HG02885 (cell line): ENCODE data around the gene CST4.
"Not testable (repeated sequence)": the region's sequence is repeated elsewhere in the genome, so short reads cannot be mapped to it uniquely, and the experiment has no call there.

ENCODE experiments used
- ATAC-seq: cut with Tn5 transposase; IDR thresholded peaks from one replicate; pipeline ENCODE4 v1.9.1; 2021; ENCODE audit warnings: mild to moderate bottlenecking; ENCODE audit not compliant: unreplicated experiment, poor library complexity

CST4 gene

GRCh38 chr20:23690581-23690980 lies 1.7 kb upstream of the CST4 start:
- ATAC-seq = no peak

DNA sequence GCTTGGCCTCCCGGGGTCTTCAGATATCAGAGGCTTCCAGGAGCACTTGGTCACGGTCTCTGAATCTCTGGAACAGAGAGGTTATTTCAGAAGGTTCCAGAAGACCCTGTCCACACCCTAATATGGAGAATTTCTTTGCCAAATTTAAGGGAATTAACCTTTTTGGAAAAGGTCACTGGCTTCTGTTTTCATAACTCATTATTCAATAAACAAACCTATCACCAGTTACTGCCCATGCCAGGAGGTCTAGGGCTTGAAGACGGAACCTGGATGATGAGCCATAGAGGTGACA lies 507 bp upstream of the CST4 start:
- ATAC-seq = no peak

- no peak for ATAC-seq
Measured at GRCh38 chr20:23687986-23688385, 852 bp downstream of the CST4 start.

- no peak for ATAC-seq
Measured at GRCh38 chr20:23686046-23686750, 2.6 kb downstream of the CST4 start.

DNA sequence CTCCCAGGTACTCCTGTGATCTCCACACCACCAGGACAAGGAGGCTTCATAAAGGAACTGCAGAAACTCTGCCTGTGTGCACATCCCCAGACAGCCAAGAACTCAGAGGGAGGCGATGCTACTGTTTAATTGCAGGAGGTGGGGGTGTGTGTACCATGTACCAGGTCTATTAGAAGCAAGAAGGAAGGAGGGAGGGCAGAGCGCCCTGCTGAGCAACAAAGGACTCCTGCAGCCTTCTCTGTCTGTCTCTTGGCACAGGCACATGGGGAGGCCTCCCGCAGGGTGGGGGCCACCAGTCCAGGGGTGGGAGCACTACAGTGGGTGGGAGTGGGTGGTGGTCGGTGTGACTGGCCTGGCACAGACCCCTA lies 3.3 kb downstream of the CST4 start:
- ATAC-seq = not testable (repeated sequence)

DNA sequence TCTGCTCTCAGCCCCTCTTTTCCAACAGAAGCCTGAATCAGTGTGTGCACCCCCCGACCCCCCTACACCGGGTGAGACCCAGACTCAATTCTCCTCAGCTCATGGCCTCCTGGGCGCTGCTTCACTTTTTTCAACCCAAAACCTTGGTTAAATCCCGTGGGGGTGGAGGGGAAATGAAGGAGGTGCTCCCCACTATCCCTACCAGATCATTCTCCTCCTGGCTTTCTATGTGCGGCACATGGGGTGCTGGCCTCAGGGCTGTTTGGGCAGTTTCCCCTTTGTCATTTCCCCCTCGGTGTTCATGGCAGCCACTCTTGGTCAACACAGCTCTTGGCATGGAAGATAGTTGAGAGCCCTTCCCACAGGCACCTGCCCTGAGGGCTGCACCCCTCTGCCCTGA lies 4.6 kb downstream of the CST4 start:
- ATAC-seq = no peak

- ATAC-seq = no peak
Measured at GRCh38 chr20:23683807-23684206, 5.0 kb downstream of the CST4 start.

DNA sequence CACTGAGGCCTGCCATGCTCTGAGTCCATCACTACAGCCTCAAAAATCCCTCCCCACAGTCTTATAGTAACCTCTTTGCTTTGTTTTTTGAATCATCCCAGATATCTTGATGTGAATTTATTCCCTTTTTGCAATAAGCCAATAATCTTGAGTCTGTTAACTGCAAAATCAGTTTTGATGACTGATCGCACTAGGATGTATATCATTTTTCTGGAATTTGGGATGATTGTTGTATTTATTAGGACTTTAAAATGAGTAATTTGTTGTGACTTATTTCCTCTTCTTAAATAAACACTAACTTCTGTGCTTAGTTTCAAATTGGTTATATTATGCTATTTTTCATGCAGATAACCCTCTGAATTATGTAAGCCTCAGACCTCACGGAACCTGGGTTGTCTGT lies 5.6 kb downstream of the CST4 start:
- ATAC-seq = no peak

- ATAC-seq = no peak
Measured at GRCh38 chr20:23680146-23680545, 8.7 kb downstream of the CST4 start.

GRCh38 chr20:23679133-23680092 lies 9.4 kb downstream of the CST4 start:
- no peak for ATAC-seq

DNA sequence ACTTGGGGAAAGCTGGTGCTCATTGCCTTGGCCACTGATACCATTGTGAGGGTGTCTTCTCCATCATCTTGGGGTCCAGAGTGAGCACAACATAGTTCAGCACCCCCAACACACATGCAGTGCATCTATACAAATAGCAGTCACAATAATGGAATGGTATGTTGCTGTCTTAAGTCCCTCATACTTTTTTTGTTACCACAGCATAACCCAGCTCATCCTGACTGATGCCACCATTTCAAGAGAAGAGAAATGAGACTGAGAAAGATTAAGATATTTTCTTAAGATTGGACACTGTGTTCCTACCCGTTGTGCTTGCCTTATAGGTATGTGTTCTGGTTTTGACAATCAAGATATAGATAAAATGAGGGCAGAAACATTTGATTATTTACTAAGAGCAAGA lies 15.6 kb downstream of the CST4 start:
- ATAC-seq = no peak

DNA sequence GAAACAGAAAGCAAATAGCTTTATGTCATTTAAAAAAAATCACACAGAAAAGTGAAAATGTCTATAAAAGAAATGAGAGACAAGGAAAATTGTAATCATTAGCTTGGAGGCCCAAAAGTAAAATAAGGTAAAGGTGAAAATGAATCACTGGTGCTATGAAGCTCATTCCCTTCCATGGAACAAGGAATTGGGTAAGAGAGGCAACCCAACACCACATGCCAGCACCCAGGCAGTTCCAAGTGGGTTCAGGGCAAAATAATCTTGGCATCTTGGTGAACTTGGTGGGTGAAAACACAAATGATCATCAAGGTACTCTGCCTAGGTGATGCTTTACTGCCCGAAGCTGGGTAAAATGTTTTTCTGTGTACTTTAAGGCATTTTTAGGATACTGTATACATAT lies 16.7 kb downstream of the CST4 start:
- ATAC-seq = no peak

GRCh38 chr20:23671479-23671878 lies 17.4 kb downstream of the CST4 start:
- ATAC-seq = no peak

GRCh38 chr20:23670361-23670760 lies 18.5 kb downstream of the CST4 start:
- ATAC-seq = no peak

- ATAC-seq = no peak
Measured at GRCh38 chr20:23669866-23670265, 19.0 kb downstream of the CST4 start.

DNA sequence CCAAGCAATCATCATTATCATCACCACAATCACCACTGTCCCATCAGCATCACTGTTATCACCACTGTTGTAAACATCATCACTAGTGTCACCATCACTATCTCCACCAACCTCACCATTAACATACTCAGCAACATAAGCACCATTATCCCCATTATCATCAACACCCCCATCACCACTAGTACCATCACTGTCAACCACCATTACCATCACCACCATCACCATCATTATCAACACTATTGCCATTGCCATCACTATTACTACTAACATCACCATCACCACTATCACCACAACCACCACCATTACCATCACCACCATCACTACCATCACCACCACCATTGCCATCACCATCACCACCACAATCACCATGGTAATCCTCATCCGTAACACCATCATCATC lies 19.5 kb downstream of the CST4 start:
- no peak for ATAC-seq

DNA sequence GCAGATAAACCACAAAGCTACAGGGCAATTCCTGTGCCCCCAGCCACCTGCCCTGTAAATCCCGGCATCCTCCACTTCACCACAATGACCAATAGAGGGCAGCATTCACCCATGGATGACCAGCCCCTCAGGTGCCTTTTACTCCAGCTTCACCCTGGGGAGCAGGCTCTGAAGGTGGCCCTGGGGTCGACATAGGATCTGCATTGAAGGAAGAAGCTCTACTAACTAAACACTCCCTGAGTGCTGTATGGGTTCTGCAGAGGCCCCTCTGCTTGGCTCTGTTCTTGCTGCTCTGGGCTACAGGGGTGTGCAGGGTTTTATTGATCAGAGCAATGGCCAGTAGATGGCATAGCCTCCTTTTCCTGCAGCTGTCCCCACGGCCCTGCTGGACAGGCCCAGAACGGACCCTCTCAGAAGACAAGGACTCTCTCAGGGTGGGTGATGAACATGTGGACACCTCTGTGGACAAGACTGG lies 20.3 kb downstream of the CST4 start:
- peak; percentile 81 for ATAC-seq

GRCh38 chr20:23667666-23668065 lies 21.2 kb downstream of the CST4 start:
- ATAC-seq = no peak

- no peak for ATAC-seq
Measured at GRCh38 chr20:23666698-23667097, 22.1 kb downstream of the CST4 start.

DNA sequence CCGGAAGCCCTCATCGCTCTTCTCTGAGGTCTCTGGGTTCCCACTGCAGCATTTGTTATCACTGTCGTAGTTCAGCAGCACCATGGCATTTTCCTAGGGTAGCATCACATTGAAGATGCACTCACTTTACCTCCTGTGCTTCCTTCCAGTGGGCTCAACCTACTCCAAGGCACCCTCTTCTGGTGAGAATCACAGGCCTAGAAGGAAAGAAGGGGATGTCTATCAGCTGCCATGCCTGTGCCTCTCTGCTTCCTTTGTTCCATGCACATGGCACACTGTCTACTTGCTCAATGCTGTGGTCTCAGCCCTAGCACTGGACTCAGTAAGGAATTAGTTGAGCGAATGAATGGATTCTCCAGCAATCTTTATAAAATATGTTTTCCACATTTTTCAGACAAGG lies 22.6 kb downstream of the CST4 start:
- no peak for ATAC-seq

- ATAC-seq = no peak
Measured at GRCh38 chr20:23664954-23665353, 23.9 kb downstream of the CST4 start.

DNA sequence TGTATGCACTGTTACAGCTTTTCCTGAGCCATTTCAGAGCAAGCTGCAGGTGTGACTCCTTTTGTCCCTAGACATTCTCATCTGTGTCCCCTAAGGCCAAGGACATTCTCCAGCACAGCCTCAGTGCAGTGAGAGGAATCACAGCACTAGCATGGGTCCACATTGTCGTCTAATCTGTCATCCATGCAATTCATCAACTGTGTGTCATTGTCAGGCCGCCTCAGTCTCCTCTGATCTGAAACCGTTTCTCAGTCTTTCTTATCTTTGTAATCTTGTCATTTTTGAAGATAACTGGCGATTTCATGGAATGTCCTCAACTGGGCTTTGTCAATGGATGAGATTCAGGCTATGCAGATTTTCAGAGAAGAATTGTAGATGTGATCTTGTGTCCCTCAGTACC lies 24.8 kb downstream of the CST4 start:
- ATAC-seq = not testable (repeated sequence)
